Suprapubic skin (tissue), 4 donors: ENCODE measurements around the gene SUPT4H1. TPM values are rescaled to one million over a fixed set of nuclear protein-coding genes. Genes with fewer than 3 reads are reported as not detected.

Source experiments
- DNase-seq, 2 donors: peaks; one replicate each; pipeline ENCODE4 v3.0.0-alpha.2; 2019; ENCODE audit warnings: low spot score in 2 of 2
- H3K27ac ChIP-seq: fragments of 200-600 bp; sonication (generic); one replicate; pipeline ENCODE4 v1.5.1; 2019
- H3K27me3 ChIP-seq: fragments of 200-600 bp; sonication (generic); one replicate; pipeline ENCODE4 v1.5.1; 2019
- H3K36me3 ChIP-seq: fragments of 200-600 bp; sonication (generic); one replicate; pipeline ENCODE4 v1.5.1; 2019
- H3K4me1 ChIP-seq: fragments of 200-600 bp; sonication (generic); one replicate; pipeline ENCODE4 v1.5.1; 2019
- H3K4me3 ChIP-seq: fragments of 200-600 bp; sonication (generic); one replicate; pipeline ENCODE4 v1.5.1; 2019; ENCODE audit warnings: mild to moderate bottlenecking
- H3K9me3 ChIP-seq: fragments of 200-600 bp; sonication (generic); one replicate; pipeline ENCODE4 v1.5.1; 2019
- EP300 ChIP-seq: sonication (generic); formaldehyde crosslinking; IDR thresholded peaks from one replicate; pipeline ENCODE4 v1.6.1; 2017; ENCODE audit warnings: antibody characterized with exemption
- POLR2A ChIP-seq, 2 donors: fragments of 450-650 bp; IDR thresholded peaks; one replicate each; pipeline ENCODE4 v1.6.1; 2017; ENCODE audit warnings: antibody characterized with exemption in 2 of 2, mild to moderate bottlenecking in 2 of 2, moderate library complexity in 2 of 2
- POLR2AphosphoS5 ChIP-seq, 3 donors: sonication (generic); formaldehyde crosslinking; IDR thresholded peaks; one replicate each; pipeline ENCODE4 v1.6.1; 2017; ENCODE audit warnings: antibody characterized with exemption in 3 of 3
- WGBS: methylation state at CpG from one replicate; pipeline ENCODE4 v1.1.5; 2018; 5-methylcytosine and 5-hydroxymethylcytosine counted together
- total RNA-seq, 4 donors: library from RNA; depleted of rRNA; stranded (reverse); fragments of >200 nt; gene quantifications; one replicate each; pipeline ENCODE4 v1.1.0, GENCODE V29; 2016
- TF ChIP-seq, protein P1 (sequence below), 2 donors: fragments of 200-600 bp in 1 of 2; fragments of 450-650 bp in 1 of 2; sonication (generic) in 1 of 2; IDR thresholded peaks; one replicate each; pipeline ENCODE4 v1.5.1; 2016 to 2019; ENCODE audit warnings: antibody characterized with exemption in 2 of 2, mild to moderate bottlenecking in 1 of 2, moderate library complexity in 1 of 2

The SUPT4H1 gene
- total RNA-seq, 4 donors from 2014 or later = 33.8 to 48.3 (median 40.3) TPM

DNA sequence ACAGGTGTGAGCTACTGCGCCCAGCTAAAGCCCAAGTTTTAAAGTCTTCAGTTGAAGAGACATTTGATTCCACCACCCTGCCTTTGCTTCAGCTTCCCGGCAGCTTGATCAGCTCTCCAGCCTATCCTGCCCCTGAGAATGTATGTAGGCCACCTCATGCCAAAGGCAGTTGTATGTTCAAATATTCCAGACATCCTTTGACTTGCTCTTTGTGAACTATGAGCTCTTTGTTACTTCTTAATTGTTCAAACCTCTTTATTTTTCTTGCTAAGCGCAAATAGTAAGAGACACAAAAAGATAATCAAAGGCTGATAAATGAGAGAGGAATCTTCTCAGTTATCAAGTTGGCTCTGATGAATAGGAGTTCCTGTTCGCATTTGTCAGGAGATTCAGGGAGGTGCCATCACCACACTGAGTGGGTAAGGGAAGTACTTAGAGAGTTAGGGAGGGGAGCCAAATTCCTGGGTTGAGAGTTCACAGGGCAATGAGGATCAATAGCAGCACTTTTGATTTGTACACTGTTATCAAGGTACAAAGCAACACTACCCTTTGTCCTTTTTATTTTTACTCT is 32.0 kb upstream of the SUPT4H1 start:
- Histone ChIP-seq H3K4me1 (peaks cover 33% of the 10 kb centered on the region), H3K27ac (no peak overlapping the region), H3K36me3 (no peaks in the 10 kb centered on the region), H3K4me3 (no peak overlapping the region), H3K27me3 (no peaks in the 10 kb centered on the region), H3K9me3 (no peaks in the 10 kb centered on the region)
- 69% methylated on average over 4 of the region's 4 CpGs for WGBS
- no peak for DNase-seq
- TF ChIP-seq EP300 = no peak
- TF ChIP-seq, protein P1, sequence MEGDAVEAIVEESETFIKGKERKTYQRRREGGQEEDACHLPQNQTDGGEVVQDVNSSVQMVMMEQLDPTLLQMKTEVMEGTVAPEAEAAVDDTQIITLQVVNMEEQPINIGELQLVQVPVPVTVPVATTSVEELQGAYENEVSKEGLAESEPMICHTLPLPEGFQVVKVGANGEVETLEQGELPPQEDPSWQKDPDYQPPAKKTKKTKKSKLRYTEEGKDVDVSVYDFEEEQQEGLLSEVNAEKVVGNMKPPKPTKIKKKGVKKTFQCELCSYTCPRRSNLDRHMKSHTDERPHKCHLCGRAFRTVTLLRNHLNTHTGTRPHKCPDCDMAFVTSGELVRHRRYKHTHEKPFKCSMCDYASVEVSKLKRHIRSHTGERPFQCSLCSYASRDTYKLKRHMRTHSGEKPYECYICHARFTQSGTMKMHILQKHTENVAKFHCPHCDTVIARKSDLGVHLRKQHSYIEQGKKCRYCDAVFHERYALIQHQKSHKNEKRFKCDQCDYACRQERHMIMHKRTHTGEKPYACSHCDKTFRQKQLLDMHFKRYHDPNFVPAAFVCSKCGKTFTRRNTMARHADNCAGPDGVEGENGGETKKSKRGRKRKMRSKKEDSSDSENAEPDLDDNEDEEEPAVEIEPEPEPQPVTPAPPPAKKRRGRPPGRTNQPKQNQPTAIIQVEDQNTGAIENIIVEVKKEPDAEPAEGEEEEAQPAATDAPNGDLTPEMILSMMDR (IDR thresholded peaks at IDR 0.05) = no peak
- no peak for TF ChIP-seq POLR2AphosphoS5 (IDR thresholded peaks at IDR 0.05)
- TF ChIP-seq POLR2A (IDR thresholded peaks at IDR 0.05) = no peak

DNA sequence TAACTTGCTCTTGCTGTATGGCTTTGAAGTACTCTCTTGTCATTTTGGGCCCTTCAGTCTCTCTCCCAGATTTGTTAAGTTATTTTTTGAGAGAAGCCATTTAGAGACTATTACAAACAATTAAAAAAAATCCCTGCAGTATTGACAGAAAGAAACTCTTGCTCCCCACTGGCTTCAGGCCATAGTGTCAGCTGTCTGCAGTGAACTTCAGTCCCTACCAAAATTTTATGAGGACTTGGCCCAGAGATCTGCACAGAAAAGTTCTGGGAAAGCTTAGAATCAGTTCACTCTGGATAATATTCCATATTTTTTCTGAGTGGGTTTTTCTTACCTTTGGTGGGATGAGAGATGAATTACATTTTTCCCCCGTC is 30.9 kb upstream of the SUPT4H1 start:
- no peak for DNase-seq
- TF ChIP-seq POLR2AphosphoS5 (IDR thresholded peaks at IDR 0.05) = no peak
- TF ChIP-seq, protein P1 (IDR thresholded peaks at IDR 0.05) = no peak
- no peak for TF ChIP-seq EP300
- TF ChIP-seq POLR2A (IDR thresholded peaks at IDR 0.05) = no peak
- 94% methylated on average over 1 of the region's 1 CpG for WGBS
- Histone ChIP-seq H3K9me3 (no peaks in the 10 kb centered on the region), H3K27ac (no peak overlapping the region), H3K27me3 (no peaks in the 10 kb centered on the region), H3K4me1 (peaks cover 23% of the 10 kb centered on the region), H3K4me3 (no peak overlapping the region), H3K36me3 (no peaks in the 10 kb centered on the region)

DNA sequence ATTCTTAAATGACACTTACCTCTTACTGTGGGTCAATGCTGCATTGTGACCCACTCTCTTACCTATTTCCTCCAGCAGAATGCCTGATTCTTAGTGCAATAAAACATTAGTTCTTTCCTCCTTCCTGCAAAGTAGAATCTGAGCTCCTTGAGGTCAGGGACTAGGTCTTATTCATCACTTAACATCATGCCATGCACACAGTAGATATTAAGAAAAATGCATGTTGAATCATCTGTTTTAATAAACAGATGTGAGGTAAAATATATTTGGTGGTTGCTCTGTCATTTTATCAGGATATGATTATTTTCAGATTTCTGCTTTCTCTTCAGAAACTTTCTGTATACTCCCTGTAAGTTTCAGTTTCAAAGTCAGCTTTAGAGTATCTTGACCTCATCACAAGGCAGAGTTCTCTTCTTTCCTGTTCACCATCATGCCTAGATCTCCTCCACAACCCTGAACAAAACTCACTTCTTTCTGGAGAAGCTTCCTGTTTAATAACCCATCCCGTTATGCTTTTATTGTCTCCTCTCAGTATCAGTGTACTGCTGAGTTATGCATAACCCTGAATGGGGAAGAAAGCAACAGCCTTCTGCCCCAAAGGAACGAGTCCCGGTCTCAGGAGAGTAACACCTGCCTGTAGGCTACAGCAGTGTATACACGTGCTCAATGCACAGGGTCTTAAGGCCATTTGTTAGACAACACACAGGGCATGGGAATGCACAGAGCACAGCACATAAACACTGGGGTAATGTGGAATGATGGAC is 30.3 kb upstream of the SUPT4H1 start:
- no peak overlapping the region for H3K4me3 ChIP-seq
- H3K27me3 ChIP-seq = no peaks in the 10 kb centered on the region
- DNase-seq = no peak
- no peaks in the 10 kb centered on the region for H3K36me3 ChIP-seq
- no peaks in the 10 kb centered on the region for H3K9me3 ChIP-seq
- TF ChIP-seq, protein P1 (IDR thresholded peaks at IDR 0.05) = no peak
- TF ChIP-seq EP300 = no peak
- TF ChIP-seq POLR2A (IDR thresholded peaks at IDR 0.05) = no peak
- TF ChIP-seq POLR2AphosphoS5 (IDR thresholded peaks at IDR 0.05) = no peak
- WGBS = 53% methylated on average over 4 of the region's 4 CpGs
- peaks cover 25% of the 10 kb centered on the region for H3K4me1 ChIP-seq
- no peak overlapping the region for H3K27ac ChIP-seq

DNA sequence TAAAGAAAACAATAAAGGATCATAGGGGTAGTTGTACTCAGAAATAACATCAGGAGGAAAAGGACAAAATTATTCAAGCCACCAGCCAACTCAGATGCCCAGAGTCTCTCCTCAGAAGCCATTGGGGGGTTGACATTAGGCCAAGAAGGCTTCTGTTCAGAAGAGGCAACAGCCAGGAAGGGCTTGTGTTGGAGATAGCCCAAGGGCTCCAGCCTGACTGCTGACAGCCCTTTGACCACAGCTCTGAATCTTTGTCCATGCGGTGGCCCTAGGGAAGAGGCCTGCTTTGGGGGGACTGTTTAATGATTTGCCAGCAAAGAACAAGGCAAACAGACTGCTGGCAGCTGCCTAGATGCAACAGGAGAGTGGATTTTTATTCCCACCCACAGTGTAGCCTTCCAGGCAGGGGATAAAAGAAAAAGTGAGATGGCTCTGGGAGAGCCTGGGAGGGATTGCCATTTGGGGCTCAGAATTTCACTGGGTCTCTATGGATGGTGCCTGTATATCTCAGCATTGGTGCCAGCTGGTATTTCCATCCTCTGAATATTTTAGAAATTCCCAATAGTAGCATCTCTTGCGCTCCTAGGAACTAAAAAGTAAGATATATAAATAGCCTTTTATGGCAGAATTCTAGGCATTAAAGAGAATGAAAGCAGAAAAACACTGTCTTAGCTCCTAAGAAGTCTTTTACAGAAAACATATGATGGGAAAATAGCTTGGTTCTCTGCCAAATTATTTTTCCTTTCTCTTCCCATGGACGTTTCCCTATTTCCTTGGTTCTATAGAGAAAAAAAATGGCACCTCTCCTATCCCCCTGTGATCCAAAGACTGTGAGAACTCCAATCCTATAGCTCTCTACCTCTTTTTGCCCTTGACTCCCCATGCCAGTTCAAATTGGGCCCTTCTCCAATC is 29.4 kb upstream of the SUPT4H1 start:
- H3K36me3 ChIP-seq = no peaks in the 10 kb centered on the region
- H3K27ac ChIP-seq = no peak overlapping the region
- no peaks in the 10 kb centered on the region for H3K27me3 ChIP-seq
- TF ChIP-seq, protein P1 (IDR thresholded peaks at IDR 0.05) = no peak
- no peak for TF ChIP-seq EP300
- no peak for TF ChIP-seq POLR2AphosphoS5 (IDR thresholded peaks at IDR 0.05)
- no peak for TF ChIP-seq POLR2A (IDR thresholded peaks at IDR 0.05)
- H3K9me3 ChIP-seq = no peaks in the 10 kb centered on the region
- H3K4me3 ChIP-seq = no peak overlapping the region
- peaks cover 33% of the 10 kb centered on the region for H3K4me1 ChIP-seq
- no peak for DNase-seq
- WGBS = 39% methylated on average over 3 of the region's 3 CpGs
